ENCODE results near the gene SLC6A19. TPM values are rescaled to one million over a fixed set of nuclear protein-coding genes. Genes with fewer than 3 reads are reported as not detected.

The SLC6A19 gene
- total RNA-seq, 4 donors from 2014 or later, result under 0.01 TPM; not detected in 3

DNA sequence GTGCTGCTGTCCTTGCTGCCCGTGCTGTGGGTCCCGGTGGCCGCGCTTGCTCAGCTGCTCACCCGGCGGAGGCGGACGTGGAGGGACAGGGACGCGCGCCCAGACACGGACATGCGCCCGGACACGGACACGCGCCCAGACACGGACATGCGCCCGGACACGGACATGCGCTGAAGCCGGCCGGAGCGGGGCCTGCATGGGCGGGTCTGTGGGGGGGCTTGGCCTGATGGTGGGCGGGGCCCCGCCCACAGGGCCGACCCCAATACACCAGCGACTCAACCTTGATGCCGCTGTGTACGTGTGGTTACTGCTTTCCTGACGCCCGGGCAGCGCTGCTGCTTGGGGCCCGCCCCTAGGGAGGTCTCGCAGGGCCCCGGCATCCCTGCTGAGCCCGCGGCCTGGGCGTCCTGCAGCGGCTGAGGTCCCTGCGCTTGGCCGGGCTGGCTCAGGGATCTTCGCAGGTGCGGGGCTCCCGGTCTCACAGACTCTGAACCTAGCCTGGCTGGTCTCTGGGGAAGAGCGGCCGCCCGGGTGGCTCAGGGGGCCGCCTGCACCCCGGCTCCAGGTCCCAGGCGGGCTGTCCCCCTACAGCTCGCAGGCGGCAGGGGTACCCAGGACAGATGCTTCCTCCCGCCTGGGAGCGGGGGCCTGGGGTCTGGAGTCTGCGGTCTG, 44.6 kb downstream of the SLC6A19 start:
- WGBS, 2 donors, result 35 to 45% methylated on average over 22 to 35 of the region's 58 CpGs
- Histone ChIP-seq H3K9me3 (no peaks in the 10 kb centered on the region), H3K27ac (no peak overlapping the region), H3K4me3 (no peak overlapping the region), H3K27me3 (peaks cover 0 to 39% of the 10 kb centered on the region in 2 donors), H3K4me1 (no peaks in the 10 kb centered on the region), H3K36me3 (no peaks in the 10 kb centered on the region)
- DNase-seq (ENCODE audit: low spot score in 2 of 2), result no peak
- TF ChIP-seq POLR2A (IDR thresholded peaks at IDR 0.05) (no peak), EP300 (IDR thresholded peaks at IDR 0.05) (no peak)

DNA sequence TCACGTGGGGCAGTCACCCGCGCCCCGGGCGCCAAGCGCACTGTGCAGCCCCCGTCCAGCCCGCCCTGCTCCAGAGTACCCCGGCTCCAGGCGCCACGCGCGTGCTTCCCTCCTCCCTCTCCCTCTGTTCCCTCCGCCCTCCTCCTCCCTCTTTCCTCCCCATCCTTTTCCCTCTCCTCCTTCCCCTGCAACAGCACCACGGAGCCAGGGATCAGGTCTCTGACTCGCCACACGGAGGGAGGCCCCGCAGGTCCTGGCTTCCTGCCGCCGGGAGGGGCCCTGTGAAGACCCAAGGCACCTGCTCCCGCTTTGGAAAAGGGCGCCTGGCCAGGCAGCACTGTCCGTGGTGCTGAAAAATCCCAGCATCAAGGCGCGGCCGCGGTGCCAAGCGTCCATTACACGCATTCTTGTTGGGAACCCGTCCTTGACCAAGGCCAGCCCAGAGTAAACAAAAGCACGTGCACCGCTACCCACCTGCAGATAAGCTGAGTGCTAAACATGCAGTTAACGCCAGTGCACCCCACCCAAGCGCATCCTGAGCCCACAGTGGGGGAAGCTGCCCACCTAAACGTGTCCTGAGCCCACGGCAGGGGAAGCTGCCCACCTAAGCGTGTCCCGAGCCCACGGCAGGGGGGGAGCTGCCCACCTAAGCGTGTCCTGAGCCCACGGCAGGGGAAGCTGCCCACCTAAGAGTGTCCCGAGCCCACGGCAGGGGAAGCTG, 45.5 kb downstream of the SLC6A19 start:
- H3K9me3 ChIP-seq, result no peaks in the 10 kb centered on the region
- peaks cover 0 to 39% of the 10 kb centered on the region in 2 donors for H3K27me3 ChIP-seq
- H3K4me3 ChIP-seq, result no peak overlapping the region
- H3K27ac ChIP-seq, result no peak overlapping the region
- TF ChIP-seq, protein P1, sequence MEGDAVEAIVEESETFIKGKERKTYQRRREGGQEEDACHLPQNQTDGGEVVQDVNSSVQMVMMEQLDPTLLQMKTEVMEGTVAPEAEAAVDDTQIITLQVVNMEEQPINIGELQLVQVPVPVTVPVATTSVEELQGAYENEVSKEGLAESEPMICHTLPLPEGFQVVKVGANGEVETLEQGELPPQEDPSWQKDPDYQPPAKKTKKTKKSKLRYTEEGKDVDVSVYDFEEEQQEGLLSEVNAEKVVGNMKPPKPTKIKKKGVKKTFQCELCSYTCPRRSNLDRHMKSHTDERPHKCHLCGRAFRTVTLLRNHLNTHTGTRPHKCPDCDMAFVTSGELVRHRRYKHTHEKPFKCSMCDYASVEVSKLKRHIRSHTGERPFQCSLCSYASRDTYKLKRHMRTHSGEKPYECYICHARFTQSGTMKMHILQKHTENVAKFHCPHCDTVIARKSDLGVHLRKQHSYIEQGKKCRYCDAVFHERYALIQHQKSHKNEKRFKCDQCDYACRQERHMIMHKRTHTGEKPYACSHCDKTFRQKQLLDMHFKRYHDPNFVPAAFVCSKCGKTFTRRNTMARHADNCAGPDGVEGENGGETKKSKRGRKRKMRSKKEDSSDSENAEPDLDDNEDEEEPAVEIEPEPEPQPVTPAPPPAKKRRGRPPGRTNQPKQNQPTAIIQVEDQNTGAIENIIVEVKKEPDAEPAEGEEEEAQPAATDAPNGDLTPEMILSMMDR (IDR thresholded peaks at IDR 0.05), result no peak
- TF ChIP-seq EP300 (IDR thresholded peaks at IDR 0.05) (no peak), POLR2A (IDR thresholded peaks at IDR 0.05) (no peak)
- DNase-seq (ENCODE audit: low spot score in 2 of 2), result no peak
- H3K4me1 ChIP-seq, result no peaks in the 10 kb centered on the region
- 13 to 18% methylated on average over 37 to 43 of the region's 43 CpGs for WGBS, 2 donors
- H3K36me3 ChIP-seq, result no peaks in the 10 kb centered on the region

DNA sequence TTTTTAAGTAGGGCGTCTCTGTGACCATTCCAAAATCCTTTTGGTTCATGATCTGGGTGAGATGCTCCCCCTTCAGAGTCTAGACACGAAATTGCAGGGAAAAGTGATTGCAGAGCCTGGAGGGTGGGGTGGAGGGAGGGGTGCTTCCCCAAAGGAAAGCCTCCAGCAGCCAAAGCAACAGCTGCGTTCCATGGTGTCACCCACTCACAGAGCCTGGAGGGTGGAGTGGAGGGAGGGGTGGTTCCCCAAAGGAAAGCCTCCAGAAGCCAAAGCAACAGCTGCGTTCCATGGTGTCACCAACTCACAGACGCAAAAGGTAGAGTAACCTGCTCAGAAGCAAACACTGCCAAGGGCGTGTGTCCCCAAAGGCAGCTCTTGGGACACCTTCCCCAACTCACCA, 46.4 kb downstream of the SLC6A19 start:
- no peak for TF ChIP-seq POLR2A (IDR thresholded peaks at IDR 0.05)
- TF ChIP-seq EP300 (IDR thresholded peaks at IDR 0.05), result no peak
- TF ChIP-seq, protein P1 (IDR thresholded peaks at IDR 0.05), result no peak
- DNase-seq (ENCODE audit: low spot score in 2 of 2), result no peak
- H3K9me3 ChIP-seq, result no peaks in the 10 kb centered on the region
- no peaks in the 10 kb centered on the region for H3K36me3 ChIP-seq
- no peaks in the 10 kb centered on the region for H3K4me1 ChIP-seq
- H3K27me3 ChIP-seq, result peaks cover 0 to 39% of the 10 kb centered on the region in 2 donors
- 77% methylated on average over 6 of the region's 6 CpGs for WGBS, 2 donors
- H3K27ac ChIP-seq, result no peak overlapping the region
- H3K4me3 ChIP-seq, result no peak overlapping the region

DNA sequence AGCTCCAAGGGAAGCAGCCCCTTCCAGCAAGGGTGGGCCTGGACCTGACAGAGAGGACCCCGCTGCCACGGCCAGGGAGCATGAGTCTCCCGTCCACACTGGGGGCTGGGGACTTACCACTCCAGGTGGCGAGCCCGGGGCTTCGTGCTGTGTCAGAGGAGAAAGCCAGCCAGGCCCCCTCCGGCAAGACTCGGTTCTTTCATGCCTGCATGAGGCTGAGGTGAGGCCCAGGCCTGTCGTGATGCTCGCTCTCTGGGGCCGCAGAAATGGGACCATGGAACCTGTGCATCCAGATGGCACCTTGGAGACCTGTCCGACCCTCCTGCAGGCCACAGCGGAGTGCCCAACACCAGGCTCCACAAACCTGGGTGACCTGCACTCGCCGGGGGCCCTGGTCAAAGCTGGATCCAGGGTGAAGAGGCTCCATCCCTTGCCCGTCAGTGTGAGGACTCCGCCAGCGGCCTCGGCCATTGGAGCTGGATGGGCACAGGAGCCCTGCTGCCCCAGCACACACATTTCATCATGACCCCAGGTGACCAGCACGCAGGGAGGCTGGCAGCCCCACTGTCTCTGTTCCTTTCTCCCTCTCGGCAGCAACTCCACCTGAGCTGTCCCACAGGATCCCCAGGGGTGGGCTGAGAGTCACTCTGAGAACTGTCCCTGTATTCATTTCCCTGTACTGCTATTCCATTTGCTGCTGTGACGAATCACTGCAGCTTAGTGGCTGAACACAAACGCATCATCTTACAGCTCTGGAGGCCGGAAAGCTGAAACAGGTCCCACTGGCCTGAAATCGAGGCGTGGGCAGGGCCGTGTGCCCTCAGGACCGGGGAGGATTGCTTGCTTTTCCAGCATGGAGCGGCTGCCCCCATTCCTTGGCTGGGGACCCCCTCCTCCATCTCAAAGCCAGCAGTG, 48.2 kb downstream of the SLC6A19 start:
- H3K9me3 ChIP-seq, result no peaks in the 10 kb centered on the region
- no peaks in the 10 kb centered on the region for H3K36me3 ChIP-seq
- no peak overlapping the region for H3K27ac ChIP-seq
- 71 to 73% methylated on average over 13 to 22 of the region's 29 CpGs for WGBS, 2 donors
- no peak for DNase-seq (ENCODE audit: low spot score in 2 of 2)
- H3K27me3 ChIP-seq, result peaks cover 0 to 37% of the 10 kb centered on the region in 2 donors
- no peaks in the 10 kb centered on the region for H3K4me1 ChIP-seq
- H3K4me3 ChIP-seq, result no peak overlapping the region
- TF ChIP-seq POLR2A (IDR thresholded peaks at IDR 0.05) (no peak), EP300 (IDR thresholded peaks at IDR 0.05) (no peak)
- TF ChIP-seq, protein P1 (IDR thresholded peaks at IDR 0.05), result no peak

DNA sequence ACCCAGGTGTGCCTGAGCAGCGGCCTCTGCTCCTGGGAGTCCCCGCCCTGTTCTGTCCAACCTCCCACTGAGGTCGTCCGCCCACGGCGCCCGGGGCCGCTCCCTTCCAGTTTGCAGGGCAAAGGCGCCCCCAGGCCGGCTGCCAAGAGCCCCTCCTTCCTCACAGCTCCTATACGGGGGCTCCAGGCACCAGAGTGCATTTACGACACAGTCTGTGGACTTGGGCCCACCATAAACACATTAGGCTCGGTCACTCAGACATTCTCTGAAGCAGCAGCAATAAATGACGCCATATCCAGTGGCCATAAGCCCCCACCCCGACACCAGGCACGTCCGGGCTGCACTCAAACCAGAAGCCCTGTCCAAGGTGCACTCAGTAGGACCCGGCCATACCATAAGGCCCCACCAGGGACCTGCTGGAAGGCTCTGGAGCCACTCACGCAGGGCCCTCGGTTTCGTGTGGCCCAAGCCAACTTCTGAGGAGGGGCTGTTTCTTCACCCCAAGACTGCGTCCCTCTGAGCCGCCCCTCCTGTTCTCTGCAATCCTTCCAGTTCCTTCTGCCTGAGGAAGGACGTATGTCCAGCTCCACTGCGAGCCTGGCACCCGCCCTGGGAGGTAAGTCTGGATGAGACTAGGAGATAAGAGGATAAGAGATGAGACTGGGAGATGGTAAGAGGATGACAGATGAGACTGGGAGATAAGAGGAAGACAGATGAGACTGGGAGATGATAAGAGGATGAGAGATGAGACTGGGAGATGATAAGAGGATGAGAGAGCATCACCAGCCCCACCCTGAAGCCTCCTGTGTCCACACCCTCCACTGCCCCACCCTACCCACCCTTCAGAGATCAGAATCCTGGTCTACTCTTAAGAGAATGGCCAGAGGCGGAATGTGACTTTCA, 50.5 kb downstream of the SLC6A19 start:
- no peak overlapping the region for H3K4me3 ChIP-seq
- no peaks in the 10 kb centered on the region for H3K9me3 ChIP-seq
- TF ChIP-seq, protein P1 (IDR thresholded peaks at IDR 0.05), result no peak
- TF ChIP-seq EP300 (IDR thresholded peaks at IDR 0.05) (no peak), POLR2A (IDR thresholded peaks at IDR 0.05) (no peak)
- no peaks in the 10 kb centered on the region for H3K4me1 ChIP-seq
- no peaks in the 10 kb centered on the region for H3K36me3 ChIP-seq
- H3K27ac ChIP-seq, result no peak overlapping the region
- H3K27me3 ChIP-seq, result peaks cover 0 to 15% of the 10 kb centered on the region in 2 donors
- DNase-seq (ENCODE audit: low spot score in 2 of 2), result no peak
- 36 to 48% methylated on average over 20 to 27 of the region's 27 CpGs for WGBS, 2 donors

All from tibial nerve (tissue), 4 donors.